HFFc6 (cell line): Measurements from ENCODE around the gene UCHL3. TPM values are rescaled to one million over a fixed set of nuclear protein-coding genes. Genes with fewer than 3 reads are reported as not detected.

Source experiments
- DNase-seq: peaks from one replicate; pipeline ENCODE4 v3.0.0-alpha.2; 2018
- H3K27ac Mint-ChIP-seq: 2 replicates; pipeline ENCODE4 v1.8.0; 2020; ENCODE audit warnings: mild to moderate bottlenecking, mixed read lengths
- H3K27me3 Mint-ChIP-seq: 2 replicates; pipeline ENCODE4 v1.8.0; 2021; ENCODE audit warnings: mild to moderate bottlenecking, moderate library complexity, mixed read lengths; ENCODE audit not compliant: insufficient read depth
- H3K36me3 Mint-ChIP-seq: 2 replicates; pipeline ENCODE4 v1.8.0; 2021; ENCODE audit warnings: low read depth, mixed read lengths
- H3K4me1 Mint-ChIP-seq: 2 replicates; pipeline ENCODE4 v1.8.0; 2020; ENCODE audit warnings: low read depth, mixed read lengths
- H3K4me3 Mint-ChIP-seq: 2 replicates; pipeline ENCODE4 v1.8.0; 2020; ENCODE audit warnings: mild to moderate bottlenecking, moderate library complexity, mixed read lengths
- H3K9me3 Mint-ChIP-seq: 2 replicates; pipeline ENCODE4 v1.8.0; 2020; ENCODE audit warnings: mild to moderate bottlenecking, mixed read lengths
- long read RNA-seq: library from polyadenylated mRNA; unstranded; transcript quantifications from one replicate; pipeline ENCODE4 v2.0.0, GENCODE V29; 2019
- total RNA-seq, 6 experiments: library from RNA; stranded (reverse); fragmentation: NEBNext Ultra II Directional; extraction: Animal tissue kit (Norgen Biotek cat#: 25700); gene quantifications; 2 replicates in 1 of 6; 3 replicates in 5 of 6; pipeline ENCODE4 v1.2.3, GENCODE V29; 2021
- TF ChIP-seq, protein P1 (sequence below): fragments of 200-600 bp; sonication (generic); IDR thresholded peaks from 2 replicates; pipeline ENCODE4 v1.5.0; 2021; ENCODE audit warnings: antibody characterized with exemption, mild to moderate bottlenecking

The UCHL3 gene
- total RNA-seq, result 10 to 100 TPM; 51.4 to 67.4 (median 54.4) TPM
- long read RNA-seq, partial matches to known transcripts, result 10 of 13 reads
- long read RNA-seq, other reads (novel, unspliced or antisense), result 1 of 13 reads

DNA sequence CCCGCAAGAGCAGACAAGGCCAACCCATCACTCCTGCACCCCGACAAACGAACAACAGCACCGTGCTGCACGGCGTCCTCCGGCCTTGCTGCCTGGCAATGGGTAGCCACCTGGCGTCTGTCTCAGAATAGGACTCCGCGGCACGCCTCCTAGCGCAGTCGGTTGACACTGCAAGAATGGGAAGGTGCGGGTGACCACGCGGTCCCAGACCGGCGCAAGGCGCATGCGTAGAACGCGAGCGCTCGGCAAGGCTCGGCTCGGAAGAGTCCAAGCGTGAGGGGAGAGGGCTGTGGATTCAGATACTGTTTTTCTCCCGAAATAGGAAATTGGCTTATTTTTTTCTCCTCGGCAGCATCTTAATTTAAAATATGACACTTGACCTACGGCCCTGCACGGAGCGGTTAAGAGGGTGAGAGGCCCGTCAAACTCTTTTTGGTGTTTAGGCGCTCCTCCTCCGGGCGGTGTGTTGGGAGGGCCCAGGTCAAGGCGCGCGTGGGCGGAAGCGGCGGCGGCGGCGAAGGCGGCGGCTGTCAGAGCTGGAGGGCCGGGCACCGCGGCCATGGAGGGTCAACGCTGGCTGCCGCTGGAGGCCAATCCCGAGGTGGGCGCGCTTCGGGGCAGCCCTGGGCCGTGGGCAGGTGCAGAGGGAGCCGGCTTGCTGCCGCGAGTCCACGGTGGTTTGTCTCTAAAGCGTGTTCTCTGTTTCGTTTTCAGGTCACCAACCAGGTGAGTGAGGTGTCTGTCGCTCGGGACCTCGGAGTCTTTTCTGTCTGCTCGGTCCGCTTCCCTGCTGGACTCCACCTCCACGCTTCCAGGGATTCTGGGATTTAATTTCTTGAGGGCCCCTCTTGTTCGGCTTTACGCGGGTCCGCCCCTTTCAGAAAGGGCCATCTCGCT lies at the start of gene UCHL3:
Gene UCHL3, plus strand, starts transcription at position 530 of the 897 bp plus-strand sequence. Its CDS starts 30 bp downstream, at position 560.
- peaks cover 20% of the 10 kb centered on the region for H3K36me3 Mint-ChIP-seq
- peaks cover 60% of the 10 kb centered on the region for H3K4me1 Mint-ChIP-seq
- TF ChIP-seq, protein P1, sequence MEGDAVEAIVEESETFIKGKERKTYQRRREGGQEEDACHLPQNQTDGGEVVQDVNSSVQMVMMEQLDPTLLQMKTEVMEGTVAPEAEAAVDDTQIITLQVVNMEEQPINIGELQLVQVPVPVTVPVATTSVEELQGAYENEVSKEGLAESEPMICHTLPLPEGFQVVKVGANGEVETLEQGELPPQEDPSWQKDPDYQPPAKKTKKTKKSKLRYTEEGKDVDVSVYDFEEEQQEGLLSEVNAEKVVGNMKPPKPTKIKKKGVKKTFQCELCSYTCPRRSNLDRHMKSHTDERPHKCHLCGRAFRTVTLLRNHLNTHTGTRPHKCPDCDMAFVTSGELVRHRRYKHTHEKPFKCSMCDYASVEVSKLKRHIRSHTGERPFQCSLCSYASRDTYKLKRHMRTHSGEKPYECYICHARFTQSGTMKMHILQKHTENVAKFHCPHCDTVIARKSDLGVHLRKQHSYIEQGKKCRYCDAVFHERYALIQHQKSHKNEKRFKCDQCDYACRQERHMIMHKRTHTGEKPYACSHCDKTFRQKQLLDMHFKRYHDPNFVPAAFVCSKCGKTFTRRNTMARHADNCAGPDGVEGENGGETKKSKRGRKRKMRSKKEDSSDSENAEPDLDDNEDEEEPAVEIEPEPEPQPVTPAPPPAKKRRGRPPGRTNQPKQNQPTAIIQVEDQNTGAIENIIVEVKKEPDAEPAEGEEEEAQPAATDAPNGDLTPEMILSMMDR, result peak; percentile 89
- no peaks in the 10 kb centered on the region; the same call in 1 of the 2 replicates for H3K27me3 Mint-ChIP-seq
- peak within 1 kb of the TSS; percentile 95 for H3K4me3 Mint-ChIP-seq
- DNase-seq, result peak; percentile 92
- no peaks in the 10 kb centered on the region for H3K9me3 Mint-ChIP-seq
- peak within 1 kb of the TSS; percentile 98 for H3K27ac Mint-ChIP-seq

DNA sequence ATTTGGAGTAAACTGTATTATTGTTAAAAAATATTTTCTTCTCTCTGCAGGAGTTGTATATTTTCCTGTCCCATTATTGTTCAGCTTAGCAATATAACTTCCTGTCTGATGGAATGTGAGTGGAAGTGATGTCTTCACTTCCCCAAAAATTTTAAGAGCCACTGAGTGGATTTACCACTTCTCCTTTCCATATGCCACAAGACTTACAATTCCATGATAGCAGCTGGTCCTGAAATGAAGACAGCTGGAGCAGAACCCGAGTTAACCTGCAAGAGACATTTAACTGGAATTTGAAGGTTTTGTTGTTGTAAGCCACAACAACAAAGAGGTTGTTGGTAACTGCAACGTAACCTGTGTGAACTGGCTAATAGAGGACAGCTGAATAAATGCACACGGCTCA lies 44.3 kb upstream of the UCHL3 start:
- DNase-seq, result no peak
- H3K27ac Mint-ChIP-seq, result no peak overlapping the region

DNA sequence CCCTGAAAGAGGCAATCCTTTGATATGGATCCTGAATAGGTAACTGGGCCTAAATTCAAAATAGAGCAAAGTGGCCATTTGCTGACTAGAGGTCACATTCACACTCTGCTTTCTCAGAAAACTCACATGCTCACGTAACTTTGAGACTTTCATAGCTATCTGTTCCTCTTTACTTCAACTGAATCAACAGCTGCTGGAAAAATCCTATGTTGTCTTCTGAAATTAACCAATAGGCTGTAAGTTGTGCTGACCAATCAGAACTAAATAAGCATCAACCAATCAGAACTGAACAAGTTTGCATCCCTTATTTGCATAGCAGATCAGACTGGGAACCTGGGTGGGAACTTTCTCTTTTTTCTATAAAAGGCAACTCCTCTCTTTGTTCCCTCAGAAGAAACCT lies 43.6 kb upstream of the UCHL3 start:
- Mint-ChIP-seq H3K4me3 (no peak overlapping the region), H3K36me3 (0 out of 2 replicates have a peak, but pooled peaks cover 4% of the 10 kb centered on the region), H3K27me3 (no peaks in the 10 kb centered on the region; the same call in 1 of the 2 replicates), H3K4me1 (0 out of 2 replicates have a peak, but pooled peaks cover 7% of the 10 kb centered on the region), H3K27ac (no peak overlapping the region), H3K9me3 (no peaks in the 10 kb centered on the region)
- DNase-seq, result no peak
- TF ChIP-seq, protein P1, result no peak

More for the DNA sequence above, 44.3 kb upstream of the UCHL3 start:
- no peaks in the 10 kb centered on the region; the same call in 1 of the 2 replicates for H3K27me3 Mint-ChIP-seq
- 0 out of 2 replicates have a peak, but pooled peaks cover 7% of the 10 kb centered on the region for H3K4me1 Mint-ChIP-seq
- H3K4me3 Mint-ChIP-seq, result no peak overlapping the region
- TF ChIP-seq, protein P1, result no peak
- H3K36me3 Mint-ChIP-seq, result 0 out of 2 replicates have a peak, but pooled peaks cover 4% of the 10 kb centered on the region
- H3K9me3 Mint-ChIP-seq, result no peaks in the 10 kb centered on the region

DNA sequence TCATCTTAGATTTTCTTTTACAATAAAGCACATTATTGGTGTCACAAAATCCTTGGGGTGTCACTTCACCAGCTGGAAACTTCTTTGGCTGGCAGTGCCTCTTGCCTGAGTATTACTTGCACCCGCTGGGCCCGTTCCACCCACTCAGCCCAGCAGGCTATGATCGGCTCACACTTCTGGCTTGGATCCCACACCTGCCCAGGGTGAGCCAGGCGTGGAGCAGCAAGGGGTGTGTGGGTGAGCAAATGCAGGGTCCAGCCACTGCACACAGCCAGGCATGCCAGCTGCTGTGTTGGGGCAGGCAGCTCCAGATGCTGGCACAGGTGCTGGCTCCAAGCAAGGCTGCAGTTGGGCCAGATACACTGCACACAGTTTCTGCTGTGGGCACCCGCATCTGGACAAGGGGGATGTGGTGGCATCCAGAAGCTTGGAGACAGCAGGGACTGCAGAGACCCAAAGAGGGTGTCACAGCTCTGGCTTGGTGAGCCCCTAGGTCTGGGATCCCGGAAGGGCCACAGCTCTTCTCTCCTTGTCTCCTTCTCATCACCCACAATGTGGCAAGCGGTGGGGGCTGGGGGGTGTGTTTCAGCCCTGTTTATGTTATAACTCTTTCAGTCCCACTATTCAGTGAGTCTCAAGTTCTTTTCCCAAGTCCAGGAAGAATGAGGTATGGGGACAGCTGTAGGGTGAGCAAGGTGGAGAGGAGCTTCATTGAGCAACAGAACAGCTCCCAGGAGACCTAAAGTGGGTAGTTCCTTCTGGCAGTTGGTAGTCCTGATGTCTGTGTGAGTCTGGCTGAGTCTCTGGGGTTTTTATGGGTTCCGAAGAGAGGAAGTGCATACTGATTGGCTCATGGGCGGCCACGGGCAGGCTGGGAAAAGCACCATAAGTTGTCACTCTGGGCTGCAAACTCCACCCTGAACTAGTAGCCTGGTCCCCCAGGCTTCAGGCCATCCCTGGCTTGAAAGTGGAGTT lies 42.3 kb upstream of the UCHL3 start:
- H3K4me1 Mint-ChIP-seq, result 0 out of 2 replicates have a peak, but pooled peaks cover 7% of the 10 kb centered on the region
- H3K27me3 Mint-ChIP-seq, result no peaks in the 10 kb centered on the region; the same call in 1 of the 2 replicates
- H3K36me3 Mint-ChIP-seq, result 0 out of 2 replicates have a peak, but pooled peaks cover 4% of the 10 kb centered on the region
- TF ChIP-seq, protein P1, result no peak
- DNase-seq, result no peak
- H3K4me3 Mint-ChIP-seq, result no peak overlapping the region
- no peaks in the 10 kb centered on the region for H3K9me3 Mint-ChIP-seq
- H3K27ac Mint-ChIP-seq, result no peak overlapping the region
